BE2C (cell line): ENCODE data around the gene PODXL2.

Source experiments
- DNase-seq: peaks from one replicate; pipeline ENCODE4 v3.0.0-alpha.2; 2020
- H3K27me3 ChIP-seq: fragments of 250-450 bp; sonication (Bioruptor Pico); 2 replicates; pipeline ENCODE4 v1.5.1; 2020; ENCODE audit warnings: mild to moderate bottlenecking
- H3K36me3 ChIP-seq: fragments of 250-450 bp; sonication (Bioruptor Pico); 2 replicates; pipeline ENCODE4 v1.5.1; 2020; ENCODE audit warnings: mild to moderate bottlenecking
- H3K4me1 ChIP-seq: fragments of 250-450 bp; sonication (Bioruptor Pico); 2 replicates; pipeline ENCODE4 v1.5.1; 2020
- H3K4me3 ChIP-seq: 2 replicates; pipeline ENCODE4 v1.5.1; 2011; ENCODE audit warnings: low read depth, low read length
- H3K9me3 ChIP-seq: fragments of 250-450 bp; sonication (Bioruptor Pico); 2 replicates; pipeline ENCODE4 v1.5.1; 2020
- CTCF ChIP-seq: IDR thresholded peaks from 2 replicates; pipeline ENCODE4 v1.5.1; 2012; ENCODE audit warnings: mild to moderate bottlenecking, low read depth, low read length

Gene PODXL2

GRCh38 chr3:127639173-127640041 lies 10.4 kb downstream of the PODXL2 start:
- no peaks in the 10 kb centered on the region for H3K9me3 ChIP-seq
- DNase-seq, result no peak

GRCh38 chr3:127640042-127640355 lies 11.0 kb downstream of the PODXL2 start:
- DNase-seq, result no peak
- H3K36me3 ChIP-seq, result peaks cover 33% of the 10 kb centered on the region
- no peaks in the 10 kb centered on the region for H3K9me3 ChIP-seq
- no peak for TF ChIP-seq CTCF
- H3K27me3 ChIP-seq, result no peaks in the 10 kb centered on the region
- peaks cover 6% of the 10 kb centered on the region for H3K4me1 ChIP-seq
- no peak overlapping the region for H3K4me3 ChIP-seq

More at GRCh38 chr3:127639173-127640041, 10.4 kb downstream of the PODXL2 start:
- Histone ChIP-seq H3K4me1 (peaks cover 6% of the 10 kb centered on the region), H3K27me3 (no peaks in the 10 kb centered on the region), H3K4me3 (no peak overlapping the region), H3K36me3 (peaks cover 28% of the 10 kb centered on the region)
- no peak for TF ChIP-seq CTCF

GRCh38 chr3:127644641-127645370 lies 15.8 kb downstream of the PODXL2 start:
- H3K27me3 ChIP-seq, result no peaks in the 10 kb centered on the region
- no peak for TF ChIP-seq CTCF
- peaks cover 13% of the 10 kb centered on the region for H3K4me1 ChIP-seq
- peaks cover 39% of the 10 kb centered on the region for H3K36me3 ChIP-seq
- DNase-seq, result no peak
- no peak overlapping the region for H3K4me3 ChIP-seq
- H3K9me3 ChIP-seq, result no peaks in the 10 kb centered on the region

- peaks cover 35% of the 10 kb centered on the region for H3K36me3 ChIP-seq
- H3K4me1 ChIP-seq, result peaks cover 13% of the 10 kb centered on the region
- H3K9me3 ChIP-seq, result no peaks in the 10 kb centered on the region
- no peak for DNase-seq
- H3K27me3 ChIP-seq, result no peaks in the 10 kb centered on the region
- no peak overlapping the region for H3K4me3 ChIP-seq
- TF ChIP-seq CTCF, result no peak
Measured at GRCh38 chr3:127645371-127646015, 16.5 kb downstream of the PODXL2 start.

- Histone ChIP-seq H3K9me3 (no peaks in the 10 kb centered on the region), H3K27me3 (no peaks in the 10 kb centered on the region), H3K36me3 (peaks cover 29% of the 10 kb centered on the region), H3K4me1 (peaks cover 13% of the 10 kb centered on the region), H3K4me3 (no peak overlapping the region)
- TF ChIP-seq CTCF, result no peak
- peak; percentile 72 for DNase-seq
Measured at GRCh38 chr3:127646501-127647046, 17.6 kb downstream of the PODXL2 start.
